Stimulated activated CD8-positive, alpha-beta memory T cell treated with anti-CD3 and anti-CD28 coated beads, Interleukin-7, amount 100 ng/mL, for 1 hour (primary cell): ENCODE data around the gene SLC9A9.

Experiments used
- DNase-seq, 2 donors: peaks; one replicate each; pipeline ENCODE4 v3.0.0-alpha.2; 2020; ENCODE audit warnings: low read depth in 2 of 2

SLC9A9 gene

GRCh38 chr3:143217283-143217682, 631.0 kb downstream of the SLC9A9 start:
- no peak for DNase-seq

DNA sequence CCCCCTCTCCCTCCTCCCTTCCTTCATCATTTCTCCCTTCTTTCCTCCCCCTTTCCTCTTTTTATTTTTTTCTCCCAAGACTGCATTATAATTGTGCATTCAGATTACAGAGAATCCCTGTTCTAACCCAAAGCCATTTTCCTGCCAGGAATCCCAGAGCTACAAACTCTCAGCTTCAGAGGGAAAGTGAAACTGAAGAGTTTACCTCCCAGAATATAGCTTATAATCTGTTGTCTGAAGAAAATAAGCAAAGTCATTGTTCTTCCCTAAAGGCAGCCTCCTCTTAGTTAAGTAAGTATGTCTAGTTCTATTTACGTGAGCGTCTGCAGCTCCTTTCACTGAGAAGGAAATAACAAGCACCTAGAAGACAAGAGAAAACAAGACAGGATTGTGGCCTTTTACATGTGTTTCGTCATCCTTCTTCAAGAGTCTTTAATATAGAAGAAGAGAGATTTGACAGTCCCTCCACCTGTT, 631.5 kb downstream of the SLC9A9 start:
- no peak for DNase-seq
